AML-193 (cell line): ENCODE data around the gene MYH14.

Source experiments
- DNase-seq, 2 experiments: peaks; one replicate each; lab custom pipeline; 2025; lab: John Stamatoyannopoulos, UW

The MYH14 gene

GRCh38 chr19:50195224-50195623 lies 8.2 kb upstream of the MYH14 start:
- DNase-seq = no peak

DNA sequence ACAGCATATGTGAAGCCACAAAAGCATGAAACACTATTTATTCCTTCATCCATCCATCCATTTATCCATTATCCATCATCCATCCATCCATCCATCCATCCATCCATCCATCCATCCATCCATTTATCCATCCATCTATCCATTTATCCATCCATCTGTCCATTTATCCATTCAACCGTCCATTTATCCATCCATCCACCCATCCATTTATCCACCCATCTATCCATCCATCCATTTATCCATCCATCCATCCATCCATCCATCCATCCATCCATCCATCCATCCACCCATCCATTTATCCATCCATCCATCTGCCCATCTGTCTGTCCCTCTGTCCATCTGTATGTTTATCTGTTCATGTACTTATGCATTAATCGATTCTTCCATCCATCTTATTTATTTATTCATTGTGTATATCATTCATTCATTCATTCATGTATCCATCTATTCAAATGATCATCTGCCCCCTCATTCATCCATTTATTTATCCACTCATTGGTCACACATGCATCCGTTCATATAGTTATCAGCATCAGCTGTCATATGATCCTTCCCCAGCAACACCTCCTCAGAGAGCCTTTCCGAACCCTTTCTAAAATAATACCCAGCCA lies 7.0 kb upstream of the MYH14 start:
- no peak for DNase-seq

- DNase-seq = no peak
Observed at GRCh38 chr19:50197348-50197747, 6.1 kb upstream of the MYH14 start.

DNA sequence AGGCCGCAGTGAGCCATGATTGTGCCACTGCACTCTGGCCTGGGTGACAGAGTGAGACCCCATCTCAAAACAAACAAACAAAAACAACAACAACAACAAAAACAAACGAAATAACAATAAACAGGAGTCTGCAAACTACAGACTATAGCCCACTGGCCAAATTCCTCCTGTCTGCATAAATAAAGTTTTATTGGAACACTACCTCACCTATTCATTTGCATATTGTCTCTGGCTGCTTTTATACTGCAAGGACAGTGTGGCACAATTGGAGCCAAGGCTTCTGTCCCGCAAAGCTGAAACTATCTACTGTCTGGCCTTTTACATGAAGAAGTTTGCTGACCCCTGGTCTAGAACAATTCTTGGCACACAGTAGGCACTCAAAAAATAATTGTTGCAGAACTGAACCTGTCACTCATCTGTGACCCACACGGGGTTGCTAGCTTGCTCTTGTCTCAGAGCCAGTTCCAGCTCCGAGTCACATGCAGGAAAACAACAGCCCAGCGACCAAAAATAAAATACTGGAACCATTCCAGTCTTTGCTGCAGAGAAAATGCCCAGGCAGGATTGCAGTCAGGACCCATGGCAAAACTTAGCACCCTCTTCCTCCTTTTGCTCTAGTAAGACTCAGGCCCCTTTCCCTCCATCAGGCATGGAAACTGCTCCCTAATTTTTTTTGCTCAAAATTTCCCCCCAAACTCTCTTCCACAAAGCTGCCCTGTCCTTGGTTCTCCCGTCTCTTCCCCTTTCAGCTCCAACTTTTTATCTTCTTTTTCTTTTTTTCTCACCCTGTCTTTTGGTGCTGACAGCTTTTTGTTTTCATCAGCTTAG lies 4.8 kb upstream of the MYH14 start:
- no peak for DNase-seq

GRCh38 chr19:50199259-50199555 lies 4.2 kb upstream of the MYH14 start:
- no peak for DNase-seq

- DNase-seq = no peak
Observed at GRCh38 chr19:50202386-50202785, 1.0 kb upstream of the MYH14 start.

DNA sequence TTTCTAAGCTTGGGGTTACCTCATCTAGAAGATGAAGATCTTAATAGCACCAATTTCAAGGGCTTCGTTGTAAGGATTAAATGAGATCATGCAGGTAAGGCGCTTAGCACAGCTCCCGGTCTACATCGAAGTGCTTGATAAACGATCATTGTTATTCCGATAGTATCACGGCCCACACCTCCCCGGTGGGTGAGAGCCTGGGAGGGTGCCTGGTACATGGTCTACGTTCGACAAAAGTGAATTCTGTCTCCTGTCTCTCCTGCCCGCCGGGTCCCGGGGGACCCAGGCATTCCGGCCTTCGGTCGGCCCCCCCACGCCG lies 501 bp upstream of the MYH14 start:
- DNase-seq = no peak

DNA sequence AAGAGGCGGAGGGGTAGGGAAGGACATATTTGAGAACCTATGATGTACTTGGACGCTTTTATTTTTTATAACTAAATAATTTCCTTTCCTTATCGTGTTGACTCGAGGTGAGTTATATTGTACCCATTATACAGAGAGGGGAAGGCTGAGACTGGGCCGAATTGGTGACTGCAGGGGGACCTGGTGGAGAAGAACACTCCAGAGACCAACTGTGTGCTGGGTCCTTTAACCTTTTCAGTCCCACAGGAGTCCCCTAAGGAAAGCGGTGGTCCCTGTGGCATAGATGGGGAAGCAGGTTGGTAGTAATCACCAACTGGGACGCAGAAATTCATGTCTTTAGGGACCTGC lies 633 bp downstream of the MYH14 start:
- no peak for DNase-seq

DNA sequence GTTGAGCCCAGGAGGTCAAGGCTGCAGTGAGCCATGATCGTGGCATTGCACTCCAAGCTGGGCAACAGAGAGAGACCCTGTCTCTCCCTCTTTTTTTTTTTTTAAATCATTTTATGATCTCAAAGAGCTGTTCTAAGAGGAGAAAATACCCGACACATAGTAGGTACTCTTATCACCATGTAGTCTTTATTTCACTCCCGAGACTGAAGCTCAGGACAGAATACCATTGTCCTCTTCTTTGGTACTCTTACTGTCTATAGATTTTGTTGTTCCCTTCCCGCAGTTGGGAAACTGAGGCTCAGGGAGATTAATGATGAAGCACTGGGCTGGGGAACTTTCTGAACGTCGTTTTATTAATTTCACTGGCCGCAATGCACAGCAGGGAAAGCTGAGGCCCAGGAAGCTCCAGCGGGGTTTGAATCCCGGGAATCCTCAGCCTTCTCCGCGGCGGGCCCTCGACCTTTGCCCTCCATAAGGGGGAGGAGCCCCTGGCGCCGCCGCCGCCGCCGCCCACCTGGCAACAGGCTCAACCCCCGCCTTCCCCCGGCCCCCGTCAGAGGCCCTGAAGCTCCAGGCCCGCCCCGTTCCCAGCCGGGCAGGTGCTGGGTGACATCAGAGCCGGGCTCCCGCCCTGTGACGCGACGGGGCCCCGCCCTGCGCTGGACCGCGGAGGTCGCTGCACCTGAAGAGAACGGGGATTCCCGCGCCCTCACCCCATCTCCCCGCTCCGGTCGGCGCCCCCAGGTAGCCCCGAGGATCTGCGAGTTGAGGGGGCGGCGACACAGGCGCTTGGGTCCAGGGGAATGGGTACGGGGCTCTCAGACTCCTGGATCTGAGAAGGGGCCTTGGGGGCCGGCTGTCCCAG lies 1.6 kb downstream of the MYH14 start:
- no peak for DNase-seq

DNA sequence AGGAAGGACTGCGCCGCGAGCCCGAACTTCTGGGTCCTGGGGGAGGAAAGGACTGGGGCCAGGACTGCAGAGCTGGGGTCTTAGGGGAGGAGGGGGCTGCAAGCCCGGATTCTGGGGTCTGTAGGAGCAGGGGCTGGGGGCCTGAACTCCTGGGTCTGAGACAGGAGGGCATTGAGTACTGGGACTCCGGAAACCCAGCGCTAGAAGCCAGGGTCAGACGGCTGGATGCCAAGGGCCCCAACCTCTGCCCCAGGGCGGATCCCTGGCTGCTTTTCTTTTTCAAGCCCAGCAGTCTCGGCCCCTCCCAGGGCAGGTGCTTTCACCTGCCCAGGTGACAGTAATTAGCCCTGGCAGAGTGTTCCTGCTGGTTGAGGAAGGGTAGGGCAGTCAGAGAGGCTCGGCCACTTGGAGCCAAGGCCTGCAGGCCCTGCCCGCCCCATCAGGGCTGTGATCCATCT lies 2.3 kb downstream of the MYH14 start:
- DNase-seq = no peak

DNA sequence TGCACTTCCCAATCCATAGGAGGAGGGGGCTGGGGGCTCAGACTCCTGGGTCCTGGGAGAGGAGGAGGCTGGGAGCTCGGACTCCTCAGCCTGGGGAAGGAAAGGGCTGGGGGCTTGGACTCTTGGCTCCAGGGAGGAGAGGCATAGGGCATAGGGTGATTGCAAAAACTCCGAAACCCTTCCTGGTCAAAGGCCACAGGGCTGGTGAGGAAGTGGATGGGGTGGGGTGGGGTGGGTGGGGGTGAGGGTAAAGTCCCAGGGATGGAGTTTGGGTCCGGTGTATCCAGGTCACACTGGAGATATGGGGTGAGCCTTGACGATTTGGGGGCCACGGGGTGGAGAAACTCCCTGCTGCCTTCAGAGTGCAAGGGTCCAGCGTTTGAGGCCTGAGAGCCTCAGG lies 2.8 kb downstream of the MYH14 start:
- no peak for DNase-seq

GRCh38 chr19:50207730-50208129 lies 4.3 kb downstream of the MYH14 start:
- DNase-seq = no peak

DNA sequence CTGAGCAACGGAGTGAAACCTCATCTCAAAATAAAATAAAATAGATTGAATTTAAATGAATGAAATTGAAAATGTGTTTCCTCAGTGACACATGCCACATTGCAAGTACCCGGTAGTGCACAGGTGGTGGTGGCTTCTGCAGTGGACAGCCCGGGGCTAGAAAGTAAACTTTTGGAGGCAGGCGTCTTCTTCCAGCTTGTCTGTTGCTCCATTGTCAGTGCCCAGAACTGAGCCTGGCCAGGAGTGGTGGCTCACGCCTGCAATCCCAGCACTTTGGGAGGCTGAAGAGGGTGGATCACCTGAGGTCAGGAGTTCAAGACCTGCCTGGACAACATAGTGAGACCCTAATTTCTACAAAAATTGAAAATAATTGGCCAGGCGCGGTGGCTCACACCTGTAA lies 5.7 kb downstream of the MYH14 start:
- no peak for DNase-seq

- no peak for DNase-seq
Observed at GRCh38 chr19:50210425-50210824, 7.0 kb downstream of the MYH14 start.

DNA sequence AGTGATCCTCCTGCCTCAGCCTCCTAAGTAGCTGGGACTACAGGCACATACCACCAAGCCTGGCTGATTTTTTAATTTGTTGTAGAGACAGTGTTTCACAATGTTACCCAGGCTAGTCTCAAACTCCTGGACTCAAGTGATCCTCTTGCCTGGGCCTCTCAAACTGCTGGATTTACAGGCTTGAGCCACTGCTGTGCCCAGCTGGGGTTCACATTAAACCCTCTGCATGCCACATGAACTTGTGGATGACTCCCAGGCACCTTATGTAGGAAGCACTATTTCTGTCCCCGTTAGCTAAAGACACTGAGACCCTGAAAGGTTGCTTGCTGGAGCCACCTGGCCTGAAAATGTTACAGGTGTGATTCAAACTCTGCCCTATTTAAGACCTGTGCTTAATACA lies 10.5 kb downstream of the MYH14 start:
- no peak for DNase-seq

GRCh38 chr19:50214699-50215543 lies 11.5 kb downstream of the MYH14 start:
- DNase-seq = no peak

DNA sequence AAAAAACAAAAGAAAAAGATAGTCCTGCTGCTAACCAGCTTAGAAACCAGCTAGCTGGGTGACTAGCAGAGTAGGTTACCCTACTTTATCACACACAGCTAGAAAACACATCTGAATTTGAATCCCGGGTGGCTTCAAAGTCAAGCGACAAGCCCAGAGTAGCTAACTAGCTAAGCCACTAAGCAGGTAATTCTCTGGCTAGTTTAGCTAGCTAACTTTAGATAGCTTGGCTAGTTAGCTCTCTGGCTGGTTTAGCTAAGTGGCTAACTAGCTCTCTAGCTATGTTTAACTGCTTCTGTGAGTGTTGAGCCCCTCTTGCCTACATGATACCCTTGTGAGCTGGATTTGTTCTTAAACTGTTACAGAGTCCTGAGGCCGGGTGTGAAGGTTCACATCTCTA lies 12.4 kb downstream of the MYH14 start:
- DNase-seq = no peak

DNA sequence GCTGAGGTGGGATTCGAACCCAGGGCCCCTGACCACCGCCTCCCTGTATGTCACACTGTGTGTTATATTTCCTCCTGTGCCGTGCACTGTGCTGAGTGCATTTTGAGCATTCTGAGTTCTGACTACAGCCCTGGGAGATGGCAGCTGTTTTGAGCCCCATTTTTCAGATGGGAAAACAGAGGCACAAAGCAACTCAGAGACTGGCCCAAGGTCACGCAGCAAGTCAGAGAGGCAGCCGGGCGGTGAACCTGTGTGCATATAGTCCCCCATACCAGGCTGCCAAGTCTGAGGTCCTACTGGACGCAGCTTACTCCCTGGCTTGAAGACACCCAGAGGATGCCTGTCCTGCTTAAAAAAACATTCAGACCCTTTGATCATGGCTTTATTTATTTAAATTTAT lies 17.7 kb downstream of the MYH14 start:
- no peak for DNase-seq

- DNase-seq = no peak
Observed at GRCh38 chr19:50222691-50223438, 19.4 kb downstream of the MYH14 start.

DNA sequence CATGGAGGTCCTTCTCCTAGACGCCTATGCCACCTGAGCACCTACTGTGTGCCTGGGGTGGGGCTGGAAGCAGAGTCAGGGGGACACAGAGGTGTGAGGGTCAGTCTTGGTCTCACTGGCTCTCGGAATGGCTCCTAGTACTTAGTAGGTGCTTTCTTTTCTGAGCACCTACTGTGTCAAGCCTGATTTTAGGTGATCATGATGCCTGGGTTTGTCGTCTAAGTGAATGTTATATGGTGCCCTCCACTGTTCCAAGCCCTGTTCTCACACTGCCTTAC lies 20.0 kb downstream of the MYH14 start:
- no peak for DNase-seq

DNA sequence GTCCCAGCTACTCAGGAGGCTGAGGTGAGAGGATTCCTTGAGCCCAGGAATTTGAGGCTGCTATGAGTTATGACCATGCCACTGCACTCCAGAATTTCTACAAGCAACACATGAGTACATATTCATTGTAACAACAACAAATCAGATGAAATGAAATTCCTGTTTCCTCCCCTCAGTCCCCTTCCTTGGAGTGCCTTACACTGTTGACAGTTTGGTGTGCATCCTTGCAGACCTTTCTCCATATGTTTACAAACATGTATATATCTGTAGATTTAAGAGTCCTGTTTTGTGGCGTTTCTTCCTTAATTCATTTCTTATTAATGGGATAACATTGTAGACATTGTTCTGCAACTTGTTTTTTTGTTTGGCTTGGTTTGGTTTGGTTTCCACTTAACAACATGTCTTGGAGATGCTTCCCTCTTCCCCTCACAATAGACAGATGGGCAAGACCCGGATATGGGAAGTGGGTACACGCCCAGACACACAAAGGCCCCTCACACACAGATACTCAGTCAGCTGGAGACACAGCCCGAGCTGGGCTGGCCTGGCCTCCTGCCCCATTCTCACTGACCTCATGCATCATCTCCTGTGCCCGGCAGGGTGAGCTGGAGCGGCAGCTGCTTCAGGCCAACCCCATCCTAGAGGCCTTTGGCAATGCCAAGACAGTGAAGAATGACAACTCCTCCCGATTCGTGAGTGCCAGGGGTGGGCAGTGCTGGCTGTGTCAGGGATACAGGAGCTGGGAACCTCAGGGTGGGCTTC lies 21.7 kb downstream of the MYH14 start:
- DNase-seq = no peak
